Liver (tissue), 9 donors: Measurements from ENCODE around the gene THUMPD1. TPM values are rescaled to one million over a fixed set of nuclear protein-coding genes. Genes with fewer than 3 reads are reported as not detected.
"Not testable (repeated sequence)": the region's sequence is repeated elsewhere in the genome, so short reads cannot be mapped to it uniquely, and the experiment has no call there.

Experiments used
- DNase-seq: peaks from one replicate; pipeline ENCODE4 v3.0.0-alpha.2; 2017; ENCODE audit warnings: low spot score
- H3K27ac ChIP-seq, 2 donors: one replicate each; pipeline ENCODE4 v1.7.0; 2013; ENCODE audit warnings: inconsistent platforms in 2 of 2, low read length in 2 of 2, control low read depth in 1 of 2, low read depth in 1 of 2, mild to moderate bottlenecking in 1 of 2
- H3K27me3 ChIP-seq, 4 donors: one replicate each; pipeline versions ENCODE4 v1.6.1 to v1.7.0; 2013; ENCODE audit warnings: low read length in 3 of 4, inconsistent platforms in 1 of 4, mild to moderate bottlenecking in 1 of 4, moderate library complexity in 1 of 4; ENCODE audit not compliant: control insufficient read depth in 4 of 4, insufficient read depth in 4 of 4
- H3K36me3 ChIP-seq, 4 donors: one replicate each; pipeline versions ENCODE4 v1.6.1 to v1.7.0; 2013; ENCODE audit warnings: low read length in 3 of 4, mild to moderate bottlenecking in 3 of 4, low read depth in 1 of 4, moderate library complexity in 1 of 4; ENCODE audit not compliant: control insufficient read depth in 4 of 4, insufficient read depth in 3 of 4
- H3K4me1 ChIP-seq, 4 donors: one replicate each; pipeline versions ENCODE4 v1.6.1 to v1.7.0; 2013; ENCODE audit warnings: low read length in 3 of 4, mild to moderate bottlenecking in 3 of 4, moderate library complexity in 1 of 4; ENCODE audit not compliant: control insufficient read depth in 4 of 4, insufficient read depth in 4 of 4
- H3K4me3 ChIP-seq, 3 donors: one replicate each; pipeline versions ENCODE4 v1.6.1 to v1.7.0; 2013; ENCODE audit warnings: low read length in 3 of 3, control low read depth in 1 of 3, low read depth in 1 of 3, mild to moderate bottlenecking in 1 of 3
- H3K9ac ChIP-seq, 2 donors: one replicate each; pipeline ENCODE4 v1.7.0; 2013; ENCODE audit warnings: low read length in 2 of 2, mild to moderate bottlenecking in 2 of 2, moderate library complexity in 2 of 2, control low read depth in 1 of 2, low read depth in 1 of 2
- H3K9me3 ChIP-seq, 4 donors: one replicate each; pipeline versions ENCODE4 v1.6.1 to v1.7.0; 2013; ENCODE audit warnings: low read length in 3 of 4; ENCODE audit not compliant: control insufficient read depth in 4 of 4
- ATF3 ChIP-seq: IDR thresholded peaks from 2 replicates; pipeline ENCODE4 v1.6.1; 2016; ENCODE audit warnings: antibody characterized with exemption
- CTCF ChIP-seq: fragments of 150-350 bp; IDR thresholded peaks from 2 replicates; pipeline ENCODE4 v1.5.1; 2017; ENCODE audit warnings: improper control_type of control experiment, low read depth, low read length; ENCODE audit not compliant: missing input control
- EGR1 ChIP-seq, 2 donors: IDR thresholded peaks; 2 replicates each; pipeline ENCODE4 v1.6.1; 2016 to 2018; ENCODE audit warnings: antibody characterized with exemption in 2 of 2, low read depth in 2 of 2
- FOXA1 ChIP-seq: IDR thresholded peaks from 2 replicates; pipeline ENCODE4 v1.6.1; 2016; ENCODE audit warnings: antibody characterized with exemption
- FOXA2 ChIP-seq: IDR thresholded peaks from 2 replicates; pipeline ENCODE4 v1.6.1; 2016; ENCODE audit warnings: antibody characterized with exemption
- GABPA ChIP-seq, 2 donors: IDR thresholded peaks in 1 of 2; conservative IDR thresholded peaks in 1 of 2; 2 replicates each; pipeline ENCODE4 v1.6.1; 2016; ENCODE audit warnings: antibody characterized with exemption in 2 of 2, mild to moderate bottlenecking in 1 of 2, moderate library complexity in 1 of 2
- RXRA ChIP-seq, 2 donors: IDR thresholded peaks; 2 replicates each; pipeline ENCODE4 v1.6.1; 2017 to 2018; ENCODE audit warnings: antibody characterized with exemption in 2 of 2, mild to moderate bottlenecking in 1 of 2
- TAF1 ChIP-seq: conservative IDR thresholded peaks from 2 replicates; pipeline ENCODE4 v1.6.1; 2016; ENCODE audit warnings: antibody characterized with exemption, mild to moderate bottlenecking
- YY1 ChIP-seq: IDR thresholded peaks from 2 replicates; pipeline ENCODE4 v1.6.1; 2016; ENCODE audit warnings: antibody characterized with exemption, mild to moderate bottlenecking
- WGBS: extraction: QIAGEN DNeasy Blood & Tissue Kit; methylation state at CpG from one replicate; pipeline ENCODE4 v1.1.7; 2013; 5-methylcytosine and 5-hydroxymethylcytosine counted together
- polyA plus RNA-seq, 2 donors: library from polyadenylated mRNA; stranded (reverse) in 1 of 2; unstranded in 1 of 2; fragments of 200-250 nt in 1 of 2; fragments of >200 nt in 1 of 2; fragmentation: Nextera tagmentation in 1 of 2; extraction: Ambion mirVana in 1 of 2; gene quantifications; one replicate each; pipeline versions ENCODE4 v1.2.1 to v1.2.3, GENCODE V29; 2013 to 2015
- total RNA-seq, 2 donors: library from RNA; depleted of rRNA; stranded (reverse); fragments of >200 nt; gene quantifications; one replicate each; pipeline ENCODE4 v1.2.3, GENCODE V29; 2014
- TF ChIP-seq, protein P1 (sequence below): IDR thresholded peaks from 2 replicates; pipeline ENCODE4 v1.6.1; 2016; ENCODE audit warnings: antibody characterized with exemption
- TF ChIP-seq, protein P2 (sequence below): IDR thresholded peaks from 2 replicates; pipeline ENCODE4 v1.6.1; 2016; ENCODE audit warnings: antibody characterized with exemption, mild to moderate bottlenecking
- donor health status: healthy.
- donor health status: healthy.
- donor health status: healthy.
- donor health status: healthy.
- donor health status: healthy.

THUMPD1 gene
- total and polyA plus RNA-seq, 4 donors, result 10.1 to 42.8 (median 26.8) TPM

DNA sequence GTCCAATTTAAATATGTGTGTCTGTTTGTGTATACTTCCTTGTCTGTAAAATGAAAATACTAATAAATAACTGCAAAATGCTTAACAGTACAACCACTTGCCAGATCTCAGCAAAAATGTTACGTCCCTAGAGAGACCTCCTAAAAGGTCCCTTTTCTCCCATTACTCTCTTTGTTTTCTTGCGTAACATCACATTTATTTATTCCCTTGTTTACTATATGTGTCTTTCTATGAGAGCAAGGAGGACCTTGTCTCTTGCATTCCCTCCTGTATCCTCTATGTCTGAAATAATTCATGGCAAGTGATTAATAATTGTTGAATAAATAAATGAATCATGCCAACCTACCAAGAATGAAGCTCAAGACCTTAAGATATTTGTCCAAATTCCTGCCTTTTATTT lies 24.1 kb upstream of the THUMPD1 start:
- H3K27me3 ChIP-seq, result no peaks in the 10 kb centered on the region

DNA sequence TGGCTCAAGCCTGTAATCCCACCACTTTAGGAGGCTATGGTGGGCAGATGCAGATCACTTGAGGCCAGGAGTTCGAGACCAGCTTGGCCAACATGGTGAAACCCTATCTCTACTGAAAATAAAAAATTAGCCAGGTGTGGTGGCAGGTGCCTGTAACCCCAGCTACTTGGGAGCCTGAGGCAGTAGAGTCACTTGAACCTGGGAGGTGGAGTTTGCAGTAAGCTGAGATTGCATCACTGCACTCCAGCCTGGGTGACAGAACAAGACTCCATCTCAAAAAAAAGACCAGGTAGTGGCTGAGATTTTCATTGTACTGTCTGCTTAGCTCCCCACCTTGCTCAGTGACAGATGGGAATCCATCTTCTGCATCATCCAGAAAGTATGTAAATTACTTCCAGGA lies 22.8 kb upstream of the THUMPD1 start:
- peak overlapping the region in 1 of 3 donors; percentile 15 for H3K4me3 ChIP-seq
- H3K4me1 ChIP-seq, result peaks cover 7 to 47% (median 22%) of the 10 kb centered on the region in 4 donors
- TF ChIP-seq ATF3, result peak; percentile 49
- not testable (repeated sequence) for DNase-seq, H3K27me3 ChIP-seq, H3K27ac ChIP-seq, H3K9ac ChIP-seq, H3K36me3 ChIP-seq, H3K9me3 ChIP-seq
- WGBS, result 40% methylated on average over 1 of the region's 1 CpG

More for the DNA sequence above, 24.1 kb upstream of the THUMPD1 start:
- Histone ChIP-seq H3K4me1 (peaks cover 7 to 47% (median 22%) of the 10 kb centered on the region in 4 donors), H3K4me3 (no peak overlapping the region), H3K9ac (no peak overlapping the region), H3K27ac (no peak overlapping the region), H3K9me3 (no peaks in the 10 kb centered on the region), H3K36me3 (peaks cover under 1 to 7% (median 3%) of the 10 kb centered on the region in 4 donors)
- no peak for DNase-seq
- 85% methylated on average over 2 of the region's 2 CpGs for WGBS
- TF ChIP-seq GABPA (IDR thresholded peaks at IDR 0.05 in 1 of 2, conservative IDR thresholded peaks at IDR 0.05 in 1 of 2) (no peak), FOXA2 (no peak), EGR1 (IDR thresholded peaks at IDR 0.05; ENCODE audit: low read depth in 2 of 2) (no peak), TAF1 (no peak), FOXA1 (no peak), CTCF (no peak), ATF3 (no peak), YY1 (no peak), RXRA (IDR thresholded peaks at IDR 0.05) (no peak)
- TF ChIP-seq, protein P1, sequence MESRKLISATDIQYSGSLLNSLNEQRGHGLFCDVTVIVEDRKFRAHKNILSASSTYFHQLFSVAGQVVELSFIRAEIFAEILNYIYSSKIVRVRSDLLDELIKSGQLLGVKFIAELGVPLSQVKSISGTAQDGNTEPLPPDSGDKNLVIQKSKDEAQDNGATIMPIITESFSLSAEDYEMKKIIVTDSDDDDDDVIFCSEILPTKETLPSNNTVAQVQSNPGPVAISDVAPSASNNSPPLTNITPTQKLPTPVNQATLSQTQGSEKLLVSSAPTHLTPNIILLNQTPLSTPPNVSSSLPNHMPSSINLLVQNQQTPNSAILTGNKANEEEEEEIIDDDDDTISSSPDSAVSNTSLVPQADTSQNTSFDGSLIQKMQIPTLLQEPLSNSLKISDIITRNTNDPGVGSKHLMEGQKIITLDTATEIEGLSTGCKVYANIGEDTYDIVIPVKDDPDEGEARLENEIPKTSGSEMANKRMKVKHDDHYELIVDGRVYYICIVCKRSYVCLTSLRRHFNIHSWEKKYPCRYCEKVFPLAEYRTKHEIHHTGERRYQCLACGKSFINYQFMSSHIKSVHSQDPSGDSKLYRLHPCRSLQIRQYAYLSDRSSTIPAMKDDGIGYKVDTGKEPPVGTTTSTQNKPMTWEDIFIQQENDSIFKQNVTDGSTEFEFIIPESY, result no peak
- TF ChIP-seq, protein P2, sequence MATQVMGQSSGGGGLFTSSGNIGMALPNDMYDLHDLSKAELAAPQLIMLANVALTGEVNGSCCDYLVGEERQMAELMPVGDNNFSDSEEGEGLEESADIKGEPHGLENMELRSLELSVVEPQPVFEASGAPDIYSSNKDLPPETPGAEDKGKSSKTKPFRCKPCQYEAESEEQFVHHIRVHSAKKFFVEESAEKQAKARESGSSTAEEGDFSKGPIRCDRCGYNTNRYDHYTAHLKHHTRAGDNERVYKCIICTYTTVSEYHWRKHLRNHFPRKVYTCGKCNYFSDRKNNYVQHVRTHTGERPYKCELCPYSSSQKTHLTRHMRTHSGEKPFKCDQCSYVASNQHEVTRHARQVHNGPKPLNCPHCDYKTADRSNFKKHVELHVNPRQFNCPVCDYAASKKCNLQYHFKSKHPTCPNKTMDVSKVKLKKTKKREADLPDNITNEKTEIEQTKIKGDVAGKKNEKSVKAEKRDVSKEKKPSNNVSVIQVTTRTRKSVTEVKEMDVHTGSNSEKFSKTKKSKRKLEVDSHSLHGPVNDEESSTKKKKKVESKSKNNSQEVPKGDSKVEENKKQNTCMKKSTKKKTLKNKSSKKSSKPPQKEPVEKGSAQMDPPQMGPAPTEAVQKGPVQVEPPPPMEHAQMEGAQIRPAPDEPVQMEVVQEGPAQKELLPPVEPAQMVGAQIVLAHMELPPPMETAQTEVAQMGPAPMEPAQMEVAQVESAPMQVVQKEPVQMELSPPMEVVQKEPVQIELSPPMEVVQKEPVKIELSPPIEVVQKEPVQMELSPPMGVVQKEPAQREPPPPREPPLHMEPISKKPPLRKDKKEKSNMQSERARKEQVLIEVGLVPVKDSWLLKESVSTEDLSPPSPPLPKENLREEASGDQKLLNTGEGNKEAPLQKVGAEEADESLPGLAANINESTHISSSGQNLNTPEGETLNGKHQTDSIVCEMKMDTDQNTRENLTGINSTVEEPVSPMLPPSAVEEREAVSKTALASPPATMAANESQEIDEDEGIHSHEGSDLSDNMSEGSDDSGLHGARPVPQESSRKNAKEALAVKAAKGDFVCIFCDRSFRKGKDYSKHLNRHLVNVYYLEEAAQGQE, result no peak
